ENCODE data around the gene SLC6A12. TPM values are rescaled to one million over a fixed set of nuclear protein-coding genes. Genes with fewer than 3 reads are reported as not detected.
A peak's percentile ranks its signal among the peaks of the same experiment; 100 is the strongest.

SLC6A12 gene
- total RNA-seq, 6 donors from 2014 or later = 2.4 to 11.2 (median 7.0) TPM

DNA sequence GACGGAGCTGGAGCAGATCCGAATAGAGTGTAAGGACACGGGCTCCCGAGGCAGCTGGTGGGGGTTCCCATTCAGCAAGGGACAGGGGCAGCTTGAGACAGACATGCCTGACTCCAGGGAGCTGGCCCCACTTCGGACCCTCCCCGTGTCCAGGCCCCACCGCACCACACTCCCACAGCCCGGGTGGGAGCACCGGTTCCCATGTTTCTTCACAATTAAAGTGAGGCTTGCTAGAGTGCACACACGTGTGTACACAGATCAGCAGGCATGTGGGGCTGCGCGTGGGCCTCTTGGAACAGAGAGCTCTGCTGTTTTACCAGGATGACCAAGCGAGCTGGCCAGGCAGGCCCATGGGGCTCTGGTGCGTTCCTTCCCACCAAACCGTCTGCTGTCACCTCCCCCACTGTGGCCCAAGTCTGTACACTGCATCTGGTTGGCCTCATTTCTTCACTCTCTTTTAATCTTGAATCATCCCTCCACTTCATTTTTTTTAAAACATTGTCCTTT is 48.0 kb downstream of the SLC6A12 start:
- TF ChIP-seq, protein P1, sequence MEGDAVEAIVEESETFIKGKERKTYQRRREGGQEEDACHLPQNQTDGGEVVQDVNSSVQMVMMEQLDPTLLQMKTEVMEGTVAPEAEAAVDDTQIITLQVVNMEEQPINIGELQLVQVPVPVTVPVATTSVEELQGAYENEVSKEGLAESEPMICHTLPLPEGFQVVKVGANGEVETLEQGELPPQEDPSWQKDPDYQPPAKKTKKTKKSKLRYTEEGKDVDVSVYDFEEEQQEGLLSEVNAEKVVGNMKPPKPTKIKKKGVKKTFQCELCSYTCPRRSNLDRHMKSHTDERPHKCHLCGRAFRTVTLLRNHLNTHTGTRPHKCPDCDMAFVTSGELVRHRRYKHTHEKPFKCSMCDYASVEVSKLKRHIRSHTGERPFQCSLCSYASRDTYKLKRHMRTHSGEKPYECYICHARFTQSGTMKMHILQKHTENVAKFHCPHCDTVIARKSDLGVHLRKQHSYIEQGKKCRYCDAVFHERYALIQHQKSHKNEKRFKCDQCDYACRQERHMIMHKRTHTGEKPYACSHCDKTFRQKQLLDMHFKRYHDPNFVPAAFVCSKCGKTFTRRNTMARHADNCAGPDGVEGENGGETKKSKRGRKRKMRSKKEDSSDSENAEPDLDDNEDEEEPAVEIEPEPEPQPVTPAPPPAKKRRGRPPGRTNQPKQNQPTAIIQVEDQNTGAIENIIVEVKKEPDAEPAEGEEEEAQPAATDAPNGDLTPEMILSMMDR (IDR thresholded peaks at IDR 0.05) = no peak
- TF ChIP-seq EP300 (IDR thresholded peaks at IDR 0.05) = no peak
- no peak for DNase-seq
- H3K4me3 ChIP-seq = no peak overlapping the region
- no peak overlapping the region for H3K27ac ChIP-seq
- no peaks in the 10 kb centered on the region for H3K27me3 ChIP-seq
- H3K9me3 ChIP-seq = no peaks in the 10 kb centered on the region
- no peaks in the 10 kb centered on the region for H3K36me3 ChIP-seq
- no peak for ATAC-seq (ENCODE audit: low FRiP score in 2 of 2)
- 86 to 93% methylated on average over 15 of the region's 15 CpGs for WGBS, 2 donors
- H3K4me1 ChIP-seq = no peaks in the 10 kb centered on the region

DNA sequence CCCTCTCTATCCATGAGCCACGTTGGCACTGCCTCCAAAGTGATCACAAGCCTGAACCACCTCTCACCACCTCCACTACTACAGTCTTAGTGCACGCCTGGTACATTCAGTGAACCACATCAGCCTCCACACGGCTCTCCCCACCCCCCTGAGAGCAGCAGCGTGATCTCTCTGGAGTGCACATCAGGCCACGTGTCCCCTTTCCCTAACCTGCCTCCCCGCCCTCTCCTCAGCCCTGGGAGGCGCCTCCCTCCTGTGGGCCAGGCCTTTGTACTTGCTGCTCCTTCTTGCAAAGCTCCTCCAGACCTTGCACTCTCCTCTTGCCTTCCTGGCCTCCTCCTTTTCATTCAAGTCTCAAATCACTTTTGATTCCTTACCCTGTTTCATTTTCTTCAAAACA is 49.8 kb downstream of the SLC6A12 start:
- WGBS, 2 donors = 62 to 78% methylated on average over 7 of the region's 7 CpGs
- H3K27me3 ChIP-seq = no peaks in the 10 kb centered on the region
- no peak overlapping the region for H3K27ac ChIP-seq
- no peak overlapping the region for H3K4me3 ChIP-seq
- no peaks in the 10 kb centered on the region for H3K9me3 ChIP-seq
- TF ChIP-seq EP300 (IDR thresholded peaks at IDR 0.05) (no peak), POLR2AphosphoS5 (IDR thresholded peaks at IDR 0.05) (no peak), POLR2A (IDR thresholded peaks at IDR 0.05) (no peak)
- TF ChIP-seq, protein P1 (IDR thresholded peaks at IDR 0.05) = no peak
- ATAC-seq (ENCODE audit: low FRiP score in 2 of 2) (peak in 1 of 2 donors; percentile 13), DNase-seq (peak in 1 of 2 donors; percentile 46)
- no peaks in the 10 kb centered on the region for H3K36me3 ChIP-seq
- no peaks in the 10 kb centered on the region for H3K4me1 ChIP-seq

DNA sequence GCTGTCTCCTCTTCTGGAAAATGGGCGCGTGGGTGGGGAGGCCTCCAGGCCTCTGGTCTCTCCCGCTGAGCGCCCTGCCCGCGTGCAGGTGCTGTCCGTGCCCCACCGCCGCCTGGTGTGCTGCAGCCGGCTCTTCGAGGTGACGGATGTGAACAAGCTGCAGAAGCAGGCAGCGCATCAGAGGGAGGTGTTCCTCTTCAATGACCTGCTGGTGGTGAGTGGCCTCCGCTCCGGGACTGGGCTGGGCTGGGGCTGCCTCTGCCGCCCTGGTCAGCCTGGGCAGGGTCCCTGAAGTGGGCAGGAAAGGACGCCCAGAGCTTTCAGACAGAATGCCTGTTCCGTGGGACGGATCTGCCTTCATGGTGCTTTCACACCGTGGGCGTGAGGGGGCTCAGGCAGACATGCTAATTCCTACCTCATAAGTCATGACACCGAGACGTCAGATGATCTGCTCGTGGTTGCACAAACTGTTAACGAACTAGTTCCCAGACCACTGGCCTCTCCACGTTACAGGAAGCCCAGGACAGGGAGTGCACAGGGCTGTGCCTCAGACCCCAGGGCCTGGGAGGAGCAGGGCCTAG is 50.5 kb downstream of the SLC6A12 start:
- no peak overlapping the region for H3K4me3 ChIP-seq
- DNase-seq = no peak
- H3K27ac ChIP-seq = no peak overlapping the region
- ATAC-seq (ENCODE audit: low FRiP score in 2 of 2) = peak in 1 of 2 donors; percentile 9
- no peaks in the 10 kb centered on the region for H3K4me1 ChIP-seq
- WGBS, 2 donors = 91 to 95% methylated on average over 12 to 26 of the region's 26 CpGs
- no peaks in the 10 kb centered on the region for H3K9me3 ChIP-seq
- no peaks in the 10 kb centered on the region for H3K36me3 ChIP-seq
- no peaks in the 10 kb centered on the region for H3K27me3 ChIP-seq
- TF ChIP-seq POLR2AphosphoS5 (IDR thresholded peaks at IDR 0.05) = no peak
- TF ChIP-seq POLR2A (IDR thresholded peaks at IDR 0.05) = no peak
- TF ChIP-seq, protein P1 (IDR thresholded peaks at IDR 0.05) = no peak
- TF ChIP-seq EP300 (IDR thresholded peaks at IDR 0.05) = no peak

DNA sequence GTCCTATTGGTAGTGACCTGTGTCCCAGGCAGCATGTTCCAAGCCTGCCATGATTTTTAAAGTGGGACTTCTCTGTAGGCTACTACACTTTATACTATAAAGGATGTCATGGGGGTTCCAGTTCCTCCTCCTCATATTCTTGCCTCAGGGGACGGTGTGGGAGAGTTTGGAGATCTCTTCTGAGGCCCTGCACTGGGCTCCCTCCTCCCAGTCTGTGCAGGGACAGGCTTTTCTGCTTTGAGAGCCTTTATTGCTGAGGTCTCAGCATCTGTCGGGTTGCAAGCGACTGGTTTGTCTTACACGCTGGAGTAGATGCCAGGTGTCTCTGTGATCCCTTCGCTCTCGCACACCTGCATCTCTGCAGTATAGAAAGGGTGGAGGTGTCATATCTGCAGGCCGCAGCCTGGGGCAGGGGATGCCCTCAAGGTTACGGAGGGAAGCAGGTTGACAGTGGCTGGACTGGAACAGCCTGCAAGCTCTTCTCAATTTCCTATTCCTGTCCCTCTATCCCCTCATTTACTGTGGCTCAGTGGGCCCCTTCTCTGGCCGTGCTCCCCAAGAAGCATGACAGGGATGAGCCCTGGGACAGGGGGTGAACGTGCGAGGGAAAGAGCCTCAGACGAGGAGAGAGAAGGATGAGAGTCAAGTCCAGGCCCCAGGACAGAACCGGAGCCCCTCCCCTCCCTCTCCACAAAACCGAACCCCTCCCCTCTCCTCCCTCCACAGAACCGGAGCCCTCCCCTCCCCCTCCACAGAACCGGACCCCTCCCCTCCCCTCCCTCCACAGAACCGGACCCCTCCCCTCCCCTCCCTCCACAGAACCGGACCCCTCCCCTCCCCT is 51.3 kb downstream of the SLC6A12 start:
- no peak for ATAC-seq (ENCODE audit: low FRiP score in 2 of 2)
- H3K4me1 ChIP-seq = no peaks in the 10 kb centered on the region
- TF ChIP-seq EP300 (IDR thresholded peaks at IDR 0.05) = no peak
- TF ChIP-seq POLR2A (IDR thresholded peaks at IDR 0.05) = no peak
- no peak for TF ChIP-seq POLR2AphosphoS5 (IDR thresholded peaks at IDR 0.05)
- TF ChIP-seq, protein P1 (IDR thresholded peaks at IDR 0.05) = no peak
- H3K27ac ChIP-seq = no peak overlapping the region
- WGBS, 2 donors = 68 to 77% methylated on average over 14 to 17 of the region's 18 CpGs
- no peak for DNase-seq
- H3K27me3 ChIP-seq = no peaks in the 10 kb centered on the region
- no peaks in the 10 kb centered on the region for H3K9me3 ChIP-seq
- no peak overlapping the region for H3K4me3 ChIP-seq
- no peaks in the 10 kb centered on the region for H3K36me3 ChIP-seq
